AG04449 (cell line): ENCODE results near the gene CAPN7.

Experiments
- CTCF ChIA-PET: fragments of 350-600 bp; formaldehyde crosslinking; extraction: SDS; loops from one replicate; lab custom pipeline; 2021; ENCODE audit warnings: antibody characterized with exemption; lab: Yijun Ruan, JAX
- POLR2A ChIA-PET: fragments of 400-600, 350-600 bp; formaldehyde crosslinking; extraction: SDS; loops from one replicate; lab custom pipeline; 2020; ENCODE audit warnings: antibody characterized with exemption, inconsistent platforms; lab: Yijun Ruan, JAX
- DNase-seq: peaks from one replicate; pipeline ENCODE4 v3.0.0-alpha.2; 2010; ENCODE audit warnings: low read depth, low spot score
- H3K4me3 ChIP-seq: 2 replicates; pipeline ENCODE4 v1.5.1; 2011; ENCODE audit warnings: low read depth, mild to moderate bottlenecking, control low read depth, low read length
- TF ChIP-seq, protein P1 (sequence below): IDR thresholded peaks from one replicate; pipeline ENCODE4 v1.5.1; 2011; ENCODE audit warnings: mild to moderate bottlenecking, moderate library complexity, low read length, control low read depth, inconsistent platforms; ENCODE audit not compliant: insufficient read depth; ENCODE audit errors: missing control alignments

CAPN7 gene

DNA sequence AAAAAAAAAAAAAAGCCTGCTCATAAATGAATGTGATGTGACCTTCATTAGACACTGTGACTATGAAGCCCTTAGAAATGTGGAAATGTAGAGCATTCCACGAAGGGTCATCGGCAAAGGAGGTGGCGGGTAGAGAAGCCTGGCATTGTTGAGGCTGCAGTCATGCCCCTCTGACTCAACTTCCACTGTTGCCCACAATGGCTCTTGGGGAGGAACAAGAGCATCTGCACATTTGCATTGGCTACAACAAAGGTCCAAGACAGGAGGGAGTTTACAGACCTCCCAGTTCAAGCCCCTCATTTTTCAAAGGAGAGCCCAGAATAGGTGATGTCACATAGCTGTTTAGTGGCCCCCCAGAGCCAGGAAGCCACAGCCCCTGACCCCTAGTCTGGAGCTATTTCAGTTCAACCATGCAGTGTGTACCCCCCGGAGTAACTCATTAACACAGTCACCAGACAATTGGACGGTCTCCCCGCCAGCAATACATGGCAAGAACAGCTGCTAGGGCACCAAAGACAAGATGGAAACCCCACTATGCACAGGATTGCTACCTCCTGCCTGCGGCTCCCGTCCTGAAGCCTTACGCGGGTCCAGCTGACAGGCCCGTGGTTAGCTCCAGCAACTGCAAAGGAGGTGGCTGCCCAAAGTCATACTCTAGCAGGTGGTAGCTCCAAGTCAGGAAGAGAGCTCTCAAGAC, 70.1 kb downstream of the CAPN7 start:
- no peak for DNase-seq
- no peak overlapping the region for H3K4me3 ChIP-seq
- POLR2A ChIA-PET = interaction anchor here (0.5 to 1.6 kb wide), 2 partner anchors 56 to 87 kb away, joined by 3 to 4 read pairs; partner anchors contain the start of gene SH3BP5
- CTCF ChIA-PET = interaction anchor here (1.2 to 18.9 kb wide), 7 partner anchors 9 to 131 kb away, joined by 3 to 159 read pairs (median 4); partner anchors contain the start of gene SH3BP5
- TF ChIP-seq, protein P1, sequence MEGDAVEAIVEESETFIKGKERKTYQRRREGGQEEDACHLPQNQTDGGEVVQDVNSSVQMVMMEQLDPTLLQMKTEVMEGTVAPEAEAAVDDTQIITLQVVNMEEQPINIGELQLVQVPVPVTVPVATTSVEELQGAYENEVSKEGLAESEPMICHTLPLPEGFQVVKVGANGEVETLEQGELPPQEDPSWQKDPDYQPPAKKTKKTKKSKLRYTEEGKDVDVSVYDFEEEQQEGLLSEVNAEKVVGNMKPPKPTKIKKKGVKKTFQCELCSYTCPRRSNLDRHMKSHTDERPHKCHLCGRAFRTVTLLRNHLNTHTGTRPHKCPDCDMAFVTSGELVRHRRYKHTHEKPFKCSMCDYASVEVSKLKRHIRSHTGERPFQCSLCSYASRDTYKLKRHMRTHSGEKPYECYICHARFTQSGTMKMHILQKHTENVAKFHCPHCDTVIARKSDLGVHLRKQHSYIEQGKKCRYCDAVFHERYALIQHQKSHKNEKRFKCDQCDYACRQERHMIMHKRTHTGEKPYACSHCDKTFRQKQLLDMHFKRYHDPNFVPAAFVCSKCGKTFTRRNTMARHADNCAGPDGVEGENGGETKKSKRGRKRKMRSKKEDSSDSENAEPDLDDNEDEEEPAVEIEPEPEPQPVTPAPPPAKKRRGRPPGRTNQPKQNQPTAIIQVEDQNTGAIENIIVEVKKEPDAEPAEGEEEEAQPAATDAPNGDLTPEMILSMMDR = no peak

DNA sequence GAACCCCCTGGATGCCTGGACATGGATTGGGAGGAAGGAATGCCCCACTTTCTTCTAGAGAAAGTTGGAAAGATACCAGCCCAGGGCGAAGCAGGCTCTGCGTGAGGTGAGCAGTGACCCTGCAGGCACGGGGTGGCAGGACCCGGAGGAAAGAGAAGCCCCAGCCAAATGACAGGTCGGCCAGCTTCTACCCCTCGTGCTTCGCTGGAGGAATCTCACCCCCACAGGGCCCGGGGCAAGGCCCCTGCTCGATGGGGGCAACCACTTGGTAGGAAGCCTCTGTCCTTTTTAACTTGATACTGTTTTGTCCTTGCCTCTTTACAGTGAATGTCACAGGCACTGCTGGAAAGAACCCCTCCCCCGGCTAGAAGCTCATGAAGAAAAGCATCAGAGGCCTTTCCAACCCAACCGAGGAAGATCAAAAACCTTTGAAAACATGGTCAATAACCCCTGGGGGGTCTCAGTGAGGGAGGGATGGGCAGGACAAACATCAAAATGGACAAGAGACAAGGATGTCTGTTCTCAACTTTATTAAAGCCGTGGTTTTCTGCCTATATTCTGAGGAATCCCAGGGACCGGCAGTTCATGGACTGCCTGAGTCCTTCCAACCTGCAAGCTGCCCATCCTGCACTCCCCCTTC, 71.9 kb downstream of the CAPN7 start:
- DNase-seq = no peak
- ChIA-PET POLR2A (no interaction called here), CTCF (interaction anchor here (1.0 to 18.9 kb wide), 4 partner anchors 11 to 127 kb away, joined by 3 to 159 read pairs (median 9); partner anchors contain the start of gene SH3BP5)
- H3K4me3 ChIP-seq = no peak overlapping the region
- TF ChIP-seq, protein P1 = no peak

DNA sequence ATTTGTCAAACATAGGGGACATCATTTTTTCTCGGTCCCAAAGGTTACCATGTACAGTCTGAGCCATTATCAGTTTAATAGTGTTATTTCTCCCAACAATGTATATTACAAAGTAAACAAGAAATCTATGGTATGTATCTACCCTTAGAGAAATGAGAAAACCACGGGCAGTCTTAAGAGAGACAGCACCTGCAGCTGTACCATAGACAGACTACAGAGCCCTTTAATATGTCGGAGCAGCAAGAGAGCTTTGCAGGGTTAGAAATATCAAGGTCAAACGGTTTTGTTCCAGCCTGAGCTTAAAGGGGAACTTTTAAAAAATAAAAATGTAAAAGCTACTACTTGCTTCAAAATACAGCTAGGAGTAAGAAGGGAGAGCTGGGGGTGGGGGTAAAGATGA, 73.2 kb downstream of the CAPN7 start:
- CTCF ChIA-PET = interaction anchor here (2.0 to 18.9 kb wide), 4 partner anchors 12 to 126 kb away, joined by 7 to 159 read pairs (median 11); partner anchors contain the start of gene SH3BP5
- H3K4me3 ChIP-seq = no peak overlapping the region
- no peak for DNase-seq
- POLR2A ChIA-PET = no interaction called here
- TF ChIP-seq, protein P1 = no peak

DNA sequence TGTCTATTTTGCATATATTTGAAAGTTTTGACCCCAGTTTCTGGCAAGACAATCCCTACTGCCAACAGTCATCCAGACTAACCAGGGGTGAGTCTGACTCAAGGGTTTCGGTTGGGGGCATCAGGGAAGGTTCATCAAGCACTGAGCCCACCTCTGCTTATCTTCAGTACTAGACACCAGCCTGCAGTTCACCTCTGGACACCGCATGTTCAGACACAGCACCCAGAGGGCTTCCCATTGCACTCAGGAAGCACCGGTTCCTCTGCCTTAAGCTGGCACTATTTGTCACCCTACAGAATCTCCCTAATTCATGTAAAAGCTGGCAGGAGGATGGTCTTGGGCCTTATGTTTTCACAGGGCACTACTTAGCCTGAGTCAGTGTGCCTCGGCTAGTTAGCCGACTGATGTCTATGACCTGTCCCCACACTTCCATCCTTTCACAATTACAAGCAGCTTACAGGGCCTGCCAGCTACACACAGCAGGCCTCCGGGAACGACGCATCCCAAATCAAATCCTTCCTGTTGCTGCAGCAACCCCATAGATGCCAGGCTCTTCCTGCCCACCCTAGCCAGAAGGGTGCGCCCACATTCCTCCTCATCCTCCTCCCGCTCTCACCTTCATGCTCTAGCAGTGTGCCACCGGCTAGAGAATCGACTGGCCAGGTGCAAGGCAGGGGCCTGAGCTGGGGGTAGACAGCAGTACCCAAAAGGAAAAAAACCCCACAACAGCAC, 73.8 kb downstream of the CAPN7 start:
- TF ChIP-seq, protein P1 = no peak
- CTCF ChIA-PET = interaction anchor here (1.1 to 18.9 kb wide), 5 partner anchors 13 to 126 kb away, joined by 3 to 159 read pairs (median 7); partner anchors contain the start of gene SH3BP5
- no peak overlapping the region for H3K4me3 ChIP-seq
- POLR2A ChIA-PET = no interaction called here
- DNase-seq = no peak

DNA sequence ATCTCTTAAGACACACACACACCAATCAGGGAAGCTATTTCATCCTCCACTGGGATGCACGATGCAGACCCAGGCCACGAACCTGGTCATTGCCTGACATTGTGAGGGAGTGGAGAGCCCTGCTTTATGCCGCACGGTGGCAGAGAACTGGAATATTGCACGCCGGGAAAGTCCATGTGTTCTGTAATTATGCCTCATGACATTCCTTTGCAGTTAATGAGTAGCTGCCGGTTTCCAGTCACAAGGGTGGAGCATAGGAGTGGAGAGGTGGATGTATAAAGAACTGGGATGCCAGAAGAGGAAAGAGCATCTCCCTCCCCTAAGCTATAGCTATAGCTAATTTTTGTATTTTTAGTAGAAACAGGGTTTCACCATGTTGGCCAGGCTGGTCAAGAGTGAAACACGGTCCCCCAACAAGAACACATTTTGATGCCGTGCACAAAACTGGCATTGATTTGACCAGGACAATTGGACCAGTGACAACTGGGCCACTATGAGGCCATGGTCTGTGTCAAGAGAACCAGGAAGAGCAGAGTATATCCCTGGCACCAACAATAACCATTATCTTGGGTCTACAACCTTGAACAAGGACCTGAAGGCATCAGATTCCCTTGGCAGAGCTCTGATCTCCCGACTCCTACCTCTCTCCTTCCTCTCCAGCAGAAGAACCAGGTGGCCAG, 74.9 kb downstream of the CAPN7 start:
- TF ChIP-seq, protein P1 = no peak
- H3K4me3 ChIP-seq = no peak overlapping the region
- DNase-seq = no peak
- CTCF ChIA-PET = interaction anchor here (1.1 to 18.9 kb wide), 5 partner anchors 14 to 124 kb away, joined by 3 to 159 read pairs (median 7); partner anchors contain the start of gene SH3BP5
- POLR2A ChIA-PET = no interaction called here
